Right lobe of liver (tissue), 4 donors: ENCODE results near the gene CACNB1.

ENCODE experiments used
- POLR2A ChIP-seq: fragments of 450-650 bp; IDR thresholded peaks from one replicate; pipeline ENCODE4 v1.6.1; 2017; ENCODE audit warnings: antibody characterized with exemption, mild to moderate bottlenecking
- TF ChIP-seq, protein P1 (sequence below), 4 donors: fragments of 200-600 bp in 3 of 4; fragments of 450-650 bp in 1 of 4; IDR thresholded peaks; one replicate each; pipeline versions ENCODE4 v1.5.1 to v1.8.0; 2016 to 2022; ENCODE audit warnings: antibody characterized with exemption in 4 of 4, mild to moderate bottlenecking in 2 of 4
- donor health status: DM: no; HTN: no; CAD: no.
- donor health status: DM: no; HTN: no; CAD: no.
- donor health status: DM: no; HTN: yes; CAD: no.

DNA sequence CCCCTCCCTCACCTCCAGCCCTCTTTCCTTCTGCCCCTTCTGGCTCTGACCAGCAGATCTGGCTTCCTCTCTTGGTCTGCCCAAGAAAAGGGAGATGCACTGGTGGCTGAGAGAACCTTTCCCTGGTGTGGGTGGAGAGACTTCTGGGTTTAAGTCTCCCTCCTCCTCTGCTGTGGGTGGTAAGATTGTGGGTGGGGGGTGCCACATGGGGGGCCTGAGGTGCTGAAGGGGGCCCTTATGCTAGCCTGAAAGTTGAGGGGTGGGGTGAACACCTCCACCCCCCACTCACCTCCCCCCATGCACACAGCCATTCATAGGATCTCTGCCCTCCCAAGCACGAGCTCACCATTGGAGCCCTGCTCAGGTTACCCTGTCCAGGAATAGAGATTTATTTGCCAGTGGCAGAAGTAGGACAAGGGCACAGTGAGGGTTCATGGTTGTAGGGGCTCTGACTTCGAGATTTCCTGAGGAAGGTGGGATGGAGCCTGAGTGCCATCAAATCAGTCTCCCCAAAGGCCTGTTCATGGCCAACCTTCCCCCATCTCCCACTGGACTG, 30.0 kb upstream of the CACNB1 start:
- TF ChIP-seq, protein P1, sequence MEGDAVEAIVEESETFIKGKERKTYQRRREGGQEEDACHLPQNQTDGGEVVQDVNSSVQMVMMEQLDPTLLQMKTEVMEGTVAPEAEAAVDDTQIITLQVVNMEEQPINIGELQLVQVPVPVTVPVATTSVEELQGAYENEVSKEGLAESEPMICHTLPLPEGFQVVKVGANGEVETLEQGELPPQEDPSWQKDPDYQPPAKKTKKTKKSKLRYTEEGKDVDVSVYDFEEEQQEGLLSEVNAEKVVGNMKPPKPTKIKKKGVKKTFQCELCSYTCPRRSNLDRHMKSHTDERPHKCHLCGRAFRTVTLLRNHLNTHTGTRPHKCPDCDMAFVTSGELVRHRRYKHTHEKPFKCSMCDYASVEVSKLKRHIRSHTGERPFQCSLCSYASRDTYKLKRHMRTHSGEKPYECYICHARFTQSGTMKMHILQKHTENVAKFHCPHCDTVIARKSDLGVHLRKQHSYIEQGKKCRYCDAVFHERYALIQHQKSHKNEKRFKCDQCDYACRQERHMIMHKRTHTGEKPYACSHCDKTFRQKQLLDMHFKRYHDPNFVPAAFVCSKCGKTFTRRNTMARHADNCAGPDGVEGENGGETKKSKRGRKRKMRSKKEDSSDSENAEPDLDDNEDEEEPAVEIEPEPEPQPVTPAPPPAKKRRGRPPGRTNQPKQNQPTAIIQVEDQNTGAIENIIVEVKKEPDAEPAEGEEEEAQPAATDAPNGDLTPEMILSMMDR (IDR thresholded peaks at IDR 0.05) = no peak
- TF ChIP-seq POLR2A = no peak
